ENCODE data around the gene CREB3L2.

GRCh38 chr7:137873979-137874777 is 127.7 kb downstream of the CREB3L2 start:
- TF ChIP-seq CTCF (IDR thresholded peaks at IDR 0.05) (no peak), ZFX (IDR thresholded peaks at IDR 0.05; ENCODE audit: borderline replicate concordance) (no peak)
